GM13976 (cell line): ENCODE measurements around the gene IGF1R.

Source experiments
- DNase-seq: peaks from one replicate; pipeline ENCODE4 v3.0.0; 2012; ENCODE audit warnings: low spot score
- in situ Hi-C: fragments of 300-500 bp; cut with MboI; formaldehyde crosslinking; loops from one replicate; pipeline ENCODE4 v1.12.0; 2022; ENCODE audit warnings: low sequenced_read_pairs, mixed read lengths, inconsistent platforms; ENCODE audit not compliant: unreplicated experiment
- TF ChIP-seq, protein P1 (sequence below): IDR thresholded peaks from 2 replicates; pipeline ENCODE4 v1.5.1; 2012; ENCODE audit warnings: borderline replicate concordance, mild to moderate bottlenecking; ENCODE audit not compliant: insufficient read depth; ENCODE audit errors: extremely low read depth, missing control alignments, control extremely low read depth

Gene IGF1R

DNA sequence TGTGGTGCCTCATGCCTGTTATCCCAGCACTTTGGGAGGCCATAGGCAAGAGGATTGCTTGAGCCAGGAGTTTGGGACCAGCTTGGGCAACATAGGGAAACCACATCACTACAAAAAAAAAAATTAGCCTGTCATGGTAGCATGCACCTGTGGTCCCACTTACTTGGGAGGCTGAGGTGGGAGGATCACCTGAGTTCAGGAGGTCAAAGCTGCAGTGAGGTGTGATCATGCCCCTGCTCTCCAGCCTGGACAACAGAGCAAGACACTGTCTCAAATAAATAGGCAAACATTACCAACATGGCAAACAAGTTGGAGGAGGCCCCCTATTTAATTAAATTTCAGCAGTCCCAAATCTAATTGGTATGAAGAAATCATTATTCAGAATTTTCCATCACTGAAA is 215.6 kb downstream of the IGF1R start:
- TF ChIP-seq, protein P1, sequence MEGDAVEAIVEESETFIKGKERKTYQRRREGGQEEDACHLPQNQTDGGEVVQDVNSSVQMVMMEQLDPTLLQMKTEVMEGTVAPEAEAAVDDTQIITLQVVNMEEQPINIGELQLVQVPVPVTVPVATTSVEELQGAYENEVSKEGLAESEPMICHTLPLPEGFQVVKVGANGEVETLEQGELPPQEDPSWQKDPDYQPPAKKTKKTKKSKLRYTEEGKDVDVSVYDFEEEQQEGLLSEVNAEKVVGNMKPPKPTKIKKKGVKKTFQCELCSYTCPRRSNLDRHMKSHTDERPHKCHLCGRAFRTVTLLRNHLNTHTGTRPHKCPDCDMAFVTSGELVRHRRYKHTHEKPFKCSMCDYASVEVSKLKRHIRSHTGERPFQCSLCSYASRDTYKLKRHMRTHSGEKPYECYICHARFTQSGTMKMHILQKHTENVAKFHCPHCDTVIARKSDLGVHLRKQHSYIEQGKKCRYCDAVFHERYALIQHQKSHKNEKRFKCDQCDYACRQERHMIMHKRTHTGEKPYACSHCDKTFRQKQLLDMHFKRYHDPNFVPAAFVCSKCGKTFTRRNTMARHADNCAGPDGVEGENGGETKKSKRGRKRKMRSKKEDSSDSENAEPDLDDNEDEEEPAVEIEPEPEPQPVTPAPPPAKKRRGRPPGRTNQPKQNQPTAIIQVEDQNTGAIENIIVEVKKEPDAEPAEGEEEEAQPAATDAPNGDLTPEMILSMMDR, result no peak
- no peak for DNase-seq
- in situ Hi-C loops, result no loop called here

DNA sequence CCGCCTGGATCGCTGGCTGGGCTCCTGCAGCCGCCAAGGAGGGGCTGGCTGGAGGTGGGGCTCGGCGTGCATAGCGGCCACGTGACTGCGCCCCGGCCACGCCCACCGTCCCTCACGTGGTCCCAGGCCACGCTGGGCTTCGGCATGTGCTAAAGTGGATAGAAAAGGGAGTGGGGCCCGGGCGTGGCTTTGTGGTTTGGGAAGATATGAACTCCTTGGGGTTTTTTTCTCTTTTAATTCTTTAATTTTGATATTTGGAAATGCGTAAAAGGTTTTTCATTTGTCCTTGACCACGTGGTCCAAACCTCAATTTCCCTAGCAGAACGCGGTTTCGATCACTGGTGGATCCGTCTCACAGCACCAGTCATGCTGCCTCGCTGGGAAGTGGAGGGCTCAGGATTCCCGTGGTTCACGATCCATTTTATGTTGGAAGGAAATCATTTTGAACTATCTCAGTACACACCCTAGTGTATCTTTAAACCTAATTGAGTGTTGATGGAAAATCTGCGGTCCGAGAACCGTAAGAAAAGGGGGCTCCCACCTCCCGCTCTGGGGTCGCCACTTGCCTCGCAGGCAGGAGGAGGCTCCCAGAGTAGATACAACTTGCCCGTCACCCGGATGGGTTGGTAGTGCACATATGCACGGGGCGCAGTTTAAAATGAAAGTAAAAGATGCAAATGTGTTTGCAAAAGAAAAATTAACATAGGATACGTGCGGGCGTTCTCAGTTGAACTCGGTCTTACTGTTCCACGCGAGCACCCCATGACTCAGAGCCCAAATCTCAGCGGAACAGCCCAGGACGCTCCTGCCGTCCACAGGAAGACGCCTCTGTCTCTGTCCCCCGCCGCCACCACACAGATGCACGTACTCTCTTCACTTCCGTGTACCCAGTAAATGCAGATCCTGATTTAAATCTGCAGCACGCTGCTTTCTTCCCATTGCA is 217.3 kb downstream of the IGF1R start:
- TF ChIP-seq, protein P1, result no peak
- in situ Hi-C loops, result no loop called here
- DNase-seq, result peak; percentile 61

DNA sequence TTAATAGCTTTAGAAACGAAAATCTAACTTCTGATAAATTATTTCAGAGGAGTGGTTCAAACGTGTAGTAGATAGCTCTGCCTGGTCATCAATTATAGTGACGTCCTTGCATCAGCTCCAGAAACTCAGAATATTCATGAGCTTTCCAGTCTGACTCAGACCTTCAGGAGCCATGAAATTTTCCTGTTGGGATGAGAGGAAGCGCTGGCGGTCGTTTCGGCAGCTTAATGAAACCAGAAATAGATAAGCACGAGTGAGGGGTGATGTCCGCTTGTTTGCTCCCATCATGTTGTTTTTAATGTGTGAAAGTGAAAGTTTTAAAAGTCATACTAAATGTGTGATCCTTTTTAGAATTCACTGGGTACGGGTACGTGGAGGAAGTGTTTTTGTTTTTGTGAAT is 218.2 kb downstream of the IGF1R start:
- DNase-seq, result no peak
- in situ Hi-C loops, result no loop called here

DNA sequence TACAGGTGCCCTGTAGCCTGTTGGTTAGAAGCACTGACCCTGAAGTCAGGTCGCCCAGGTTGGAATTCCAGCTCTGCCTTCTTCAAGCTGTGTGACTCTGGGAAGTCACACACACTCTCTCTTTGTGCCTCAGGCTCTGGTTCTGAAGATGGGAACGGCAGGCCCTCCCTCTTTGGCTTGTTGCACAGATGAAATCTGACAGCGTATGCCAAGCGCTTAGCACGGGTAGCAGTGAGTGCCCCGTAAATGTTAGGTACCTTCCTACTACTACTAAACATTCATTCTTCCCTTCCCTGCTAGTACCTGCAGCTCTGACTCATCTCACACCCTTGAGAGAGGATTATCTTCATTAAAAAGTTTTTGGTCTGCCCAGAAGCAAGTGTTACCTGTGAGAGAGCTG is 220.2 kb downstream of the IGF1R start:
- in situ Hi-C loops, result no loop called here
- DNase-seq, result no peak
- TF ChIP-seq, protein P1, result no peak

More for the DNA sequence above, 218.2 kb downstream of the IGF1R start:
- TF ChIP-seq, protein P1, result no peak

DNA sequence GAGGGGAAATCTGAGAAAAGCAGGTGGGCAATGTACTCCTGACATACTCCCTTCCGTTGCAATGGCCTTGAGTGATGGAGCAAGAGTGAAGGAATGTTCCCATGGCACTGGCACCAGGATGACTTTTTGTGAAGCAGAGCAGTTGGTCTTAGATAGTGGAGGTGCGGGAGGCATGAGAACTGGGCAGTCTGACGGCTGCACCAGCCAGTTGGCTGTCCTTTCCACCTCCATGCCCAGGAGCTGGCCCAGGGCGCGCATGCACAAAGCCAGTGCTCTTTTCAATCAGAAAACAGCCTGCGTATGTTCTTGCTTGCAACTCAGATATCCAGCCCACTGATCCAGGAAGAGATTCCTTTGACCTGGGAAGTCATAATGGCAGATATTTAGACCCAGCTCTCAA is 222.4 kb downstream of the IGF1R start:
- no peak for DNase-seq
- TF ChIP-seq, protein P1, result no peak
- in situ Hi-C loops, result no loop called here

DNA sequence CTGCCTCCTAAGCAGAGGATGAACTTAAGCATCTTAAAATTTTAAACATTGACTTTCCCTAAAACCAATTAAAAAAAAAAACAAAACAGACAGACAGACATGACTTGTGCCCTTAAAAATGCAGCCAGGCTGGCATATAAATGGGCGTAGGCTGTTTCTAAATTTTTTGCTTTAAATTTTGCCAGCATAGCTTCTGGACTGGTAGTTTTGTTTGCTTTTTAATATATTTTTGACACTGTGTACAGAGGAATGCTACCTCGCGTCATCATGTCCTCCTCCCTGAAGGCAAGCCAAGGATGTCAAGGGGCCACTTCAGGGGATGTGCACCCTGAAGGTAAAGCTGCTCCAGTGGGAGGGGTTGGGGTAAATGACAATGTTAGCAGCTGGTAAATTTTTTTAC is 224.4 kb downstream of the IGF1R start:
- TF ChIP-seq, protein P1, result no peak
- in situ Hi-C loops, result no loop called here
- no peak for DNase-seq
